GM04504 (cell line): ENCODE data around the gene KRTAP10-12.

Source experiments
- DNase-seq: peaks from one replicate; pipeline ENCODE4 v3.0.0-alpha.2; 2012; ENCODE audit warnings: low read depth

Gene KRTAP10-12

GRCh38 chr21:44734841-44735240 is 37.9 kb downstream of the KRTAP10-12 start:
- DNase-seq: no peak

GRCh38 chr21:44735821-44736220 is 38.8 kb downstream of the KRTAP10-12 start:
- no peak for DNase-seq

GRCh38 chr21:44736291-44737004 is 39.5 kb downstream of the KRTAP10-12 start:
- no peak for DNase-seq

GRCh38 chr21:44737706-44738354 is 40.9 kb downstream of the KRTAP10-12 start:
- DNase-seq: no peak

- no peak for DNase-seq
Observed at GRCh38 chr21:44738621-44739020, 41.6 kb downstream of the KRTAP10-12 start.

GRCh38 chr21:44739316-44739715 is 42.3 kb downstream of the KRTAP10-12 start:
- no peak for DNase-seq

GRCh38 chr21:44740742-44741141 is 43.8 kb downstream of the KRTAP10-12 start:
- DNase-seq: no peak

GRCh38 chr21:44741921-44742320 is 44.9 kb downstream of the KRTAP10-12 start:
- no peak for DNase-seq

GRCh38 chr21:44742418-44743153 is 45.6 kb downstream of the KRTAP10-12 start:
- no peak for DNase-seq
